Peyer's patch (tissue), 4 donors: ENCODE results near the gene FKRP. TPM values are rescaled to one million over a fixed set of nuclear protein-coding genes. Genes with fewer than 3 reads are reported as not detected.

Source experiments
- DNase-seq, 3 donors: peaks; one replicate each; pipeline ENCODE4 v3.0.0-alpha.2; 2017 to 2019
- H3K27ac ChIP-seq, 4 donors: fragments of 200-600 bp; sonication (generic); one replicate each; pipeline ENCODE4 v1.5.1; 2016 to 2019
- H3K27me3 ChIP-seq, 2 donors: fragments of 200-600 bp; sonication (generic); one replicate each; pipeline ENCODE4 v1.5.1; 2019
- H3K36me3 ChIP-seq, 3 donors: fragments of 200-600 bp; sonication (generic); one replicate each; pipeline ENCODE4 v1.5.1; 2016 to 2019
- H3K4me1 ChIP-seq, 4 donors: fragments of 200-600 bp; sonication (generic); one replicate each; pipeline ENCODE4 v1.5.1; 2016 to 2019
- H3K4me3 ChIP-seq, 4 donors: fragments of 200-600 bp; sonication (generic); 1 replicate in 3 of 4; 2 replicates in 1 of 4; pipeline ENCODE4 v1.5.1; 2016 to 2019; ENCODE audit warnings: mild to moderate bottlenecking in 1 of 4
- H3K9me3 ChIP-seq, 4 donors: fragments of 200-600 bp; sonication (generic); one replicate each; pipeline ENCODE4 v1.5.1; 2016 to 2019; ENCODE audit warnings: mild to moderate bottlenecking in 1 of 4
- POLR2A ChIP-seq, 2 donors: fragments of 450-650 bp; IDR thresholded peaks; one replicate each; pipeline ENCODE4 v1.5.1; 2017; ENCODE audit warnings: antibody characterized with exemption in 2 of 2, mild to moderate bottlenecking in 2 of 2, moderate library complexity in 2 of 2
- total RNA-seq, 4 donors: library from RNA; depleted of rRNA; stranded (reverse); fragments of >200 nt; gene quantifications; one replicate each; pipeline ENCODE4 v1.1.0, GENCODE V29; 2016
- TF ChIP-seq, protein P1 (sequence below), 6 experiments: fragments of 450-650 bp in 4 of 6; fragments of 200-600 bp in 2 of 6; sonication (generic) in 1 of 6; IDR thresholded peaks; one replicate each; pipeline ENCODE4 v1.5.1; 2017 to 2019; ENCODE audit warnings: antibody characterized with exemption in 6 of 6, mild to moderate bottlenecking in 3 of 6, moderate library complexity in 1 of 6

The FKRP gene
- total RNA-seq, 4 donors from 2014 or later, result 9.1 to 18.6 (median 15.3) TPM

GRCh38 chr19:46724468-46724867 lies 21.4 kb upstream of the FKRP start:
- H3K4me3 ChIP-seq, result no peak overlapping the region
- peaks cover 0 to 95% (median 0%) of the 10 kb centered on the region in 3 donors for H3K36me3 ChIP-seq
- TF ChIP-seq POLR2A (IDR thresholded peaks at IDR 0.05), result no peak
- TF ChIP-seq, protein P1, sequence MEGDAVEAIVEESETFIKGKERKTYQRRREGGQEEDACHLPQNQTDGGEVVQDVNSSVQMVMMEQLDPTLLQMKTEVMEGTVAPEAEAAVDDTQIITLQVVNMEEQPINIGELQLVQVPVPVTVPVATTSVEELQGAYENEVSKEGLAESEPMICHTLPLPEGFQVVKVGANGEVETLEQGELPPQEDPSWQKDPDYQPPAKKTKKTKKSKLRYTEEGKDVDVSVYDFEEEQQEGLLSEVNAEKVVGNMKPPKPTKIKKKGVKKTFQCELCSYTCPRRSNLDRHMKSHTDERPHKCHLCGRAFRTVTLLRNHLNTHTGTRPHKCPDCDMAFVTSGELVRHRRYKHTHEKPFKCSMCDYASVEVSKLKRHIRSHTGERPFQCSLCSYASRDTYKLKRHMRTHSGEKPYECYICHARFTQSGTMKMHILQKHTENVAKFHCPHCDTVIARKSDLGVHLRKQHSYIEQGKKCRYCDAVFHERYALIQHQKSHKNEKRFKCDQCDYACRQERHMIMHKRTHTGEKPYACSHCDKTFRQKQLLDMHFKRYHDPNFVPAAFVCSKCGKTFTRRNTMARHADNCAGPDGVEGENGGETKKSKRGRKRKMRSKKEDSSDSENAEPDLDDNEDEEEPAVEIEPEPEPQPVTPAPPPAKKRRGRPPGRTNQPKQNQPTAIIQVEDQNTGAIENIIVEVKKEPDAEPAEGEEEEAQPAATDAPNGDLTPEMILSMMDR (IDR thresholded peaks at IDR 0.05), result no peak
- peaks cover 0 to 11% (median 7%) of the 10 kb centered on the region in 4 donors for H3K4me1 ChIP-seq
- H3K27ac ChIP-seq, result no peak overlapping the region
- H3K9me3 ChIP-seq, result no peaks in the 10 kb centered on the region
- DNase-seq, result no peak
- no peaks in the 10 kb centered on the region for H3K27me3 ChIP-seq

GRCh38 chr19:46725036-46725820 lies 20.6 kb upstream of the FKRP start:
- no peaks in the 10 kb centered on the region for H3K27me3 ChIP-seq
- DNase-seq, result no peak
- no peaks in the 10 kb centered on the region for H3K9me3 ChIP-seq
- peaks cover 0 to 10% (median 1%) of the 10 kb centered on the region in 4 donors for H3K4me1 ChIP-seq
- TF ChIP-seq, protein P1 (IDR thresholded peaks at IDR 0.05), result no peak
- TF ChIP-seq POLR2A (IDR thresholded peaks at IDR 0.05), result no peak
- peaks cover 0 to 96% (median 0%) of the 10 kb centered on the region in 3 donors for H3K36me3 ChIP-seq
- no peak overlapping the region for H3K4me3 ChIP-seq
- H3K27ac ChIP-seq, result no peak overlapping the region

- no peak overlapping the region for H3K4me3 ChIP-seq
- H3K36me3 ChIP-seq, result peaks cover 0 to 96% (median 0%) of the 10 kb centered on the region in 3 donors
- H3K27ac ChIP-seq, result no peak overlapping the region
- peaks cover 0 to 10% (median 0%) of the 10 kb centered on the region in 4 donors for H3K4me1 ChIP-seq
- no peak for DNase-seq
- TF ChIP-seq, protein P1 (IDR thresholded peaks at IDR 0.05), result no peak
- TF ChIP-seq POLR2A (IDR thresholded peaks at IDR 0.05), result no peak
- no peaks in the 10 kb centered on the region for H3K27me3 ChIP-seq
- H3K9me3 ChIP-seq, result no peaks in the 10 kb centered on the region
Observed at GRCh38 chr19:46725859-46726393, 19.9 kb upstream of the FKRP start.

GRCh38 chr19:46726551-46726950 lies 19.3 kb upstream of the FKRP start:
- no peaks in the 10 kb centered on the region for H3K27me3 ChIP-seq
- H3K4me1 ChIP-seq, result peaks cover 0 to 10% (median 0%) of the 10 kb centered on the region in 4 donors
- DNase-seq, result no peak
- H3K9me3 ChIP-seq, result no peaks in the 10 kb centered on the region
- peaks cover 0 to 91% (median 0%) of the 10 kb centered on the region in 3 donors for H3K36me3 ChIP-seq
- TF ChIP-seq POLR2A (IDR thresholded peaks at IDR 0.05), result no peak
- TF ChIP-seq, protein P1 (IDR thresholded peaks at IDR 0.05), result no peak
- no peak overlapping the region for H3K27ac ChIP-seq
- H3K4me3 ChIP-seq, result no peak overlapping the region

DNA sequence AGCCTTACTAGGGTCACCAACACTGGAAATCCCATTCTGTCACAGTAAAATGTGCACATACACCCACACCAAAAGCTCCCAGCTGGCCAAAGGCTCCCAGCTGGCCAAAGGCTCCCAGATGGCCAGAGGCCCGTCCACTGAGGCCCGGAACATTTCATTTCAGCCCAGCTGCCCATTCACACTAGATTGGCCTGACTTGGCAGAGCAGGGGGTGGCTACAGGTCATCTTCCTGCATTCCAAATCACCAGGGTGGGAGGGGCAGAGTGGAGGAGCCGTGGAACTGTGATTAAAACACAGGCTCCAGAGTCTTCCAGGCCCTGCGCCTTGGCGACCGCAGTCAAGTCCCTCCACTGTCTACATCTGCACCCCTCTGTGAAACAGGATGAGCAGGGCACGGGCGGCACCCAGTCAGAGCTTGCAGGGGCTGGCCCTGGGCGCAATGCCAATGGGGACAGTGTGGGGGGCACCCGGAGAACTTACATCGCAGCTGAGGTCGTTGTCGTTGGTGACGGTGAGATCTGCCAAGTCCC lies 18.8 kb upstream of the FKRP start:
- peaks cover 0 to 10% (median 0%) of the 10 kb centered on the region in 4 donors for H3K4me1 ChIP-seq
- H3K27ac ChIP-seq, result peak overlapping the region in 1 of 4 donors; percentile 2
- peak in 1 of 3 donors; percentile 34 for DNase-seq
- TF ChIP-seq, protein P1 (IDR thresholded peaks at IDR 0.05), result no peak
- TF ChIP-seq POLR2A (IDR thresholded peaks at IDR 0.05), result no peak
- H3K4me3 ChIP-seq, result no peak overlapping the region
- H3K36me3 ChIP-seq, result peaks cover 0 to 90% (median 0%) of the 10 kb centered on the region in 3 donors
- no peaks in the 10 kb centered on the region for H3K9me3 ChIP-seq
- H3K27me3 ChIP-seq, result no peaks in the 10 kb centered on the region
